ENCODE data around the gene GOLGA8B.

DNA sequence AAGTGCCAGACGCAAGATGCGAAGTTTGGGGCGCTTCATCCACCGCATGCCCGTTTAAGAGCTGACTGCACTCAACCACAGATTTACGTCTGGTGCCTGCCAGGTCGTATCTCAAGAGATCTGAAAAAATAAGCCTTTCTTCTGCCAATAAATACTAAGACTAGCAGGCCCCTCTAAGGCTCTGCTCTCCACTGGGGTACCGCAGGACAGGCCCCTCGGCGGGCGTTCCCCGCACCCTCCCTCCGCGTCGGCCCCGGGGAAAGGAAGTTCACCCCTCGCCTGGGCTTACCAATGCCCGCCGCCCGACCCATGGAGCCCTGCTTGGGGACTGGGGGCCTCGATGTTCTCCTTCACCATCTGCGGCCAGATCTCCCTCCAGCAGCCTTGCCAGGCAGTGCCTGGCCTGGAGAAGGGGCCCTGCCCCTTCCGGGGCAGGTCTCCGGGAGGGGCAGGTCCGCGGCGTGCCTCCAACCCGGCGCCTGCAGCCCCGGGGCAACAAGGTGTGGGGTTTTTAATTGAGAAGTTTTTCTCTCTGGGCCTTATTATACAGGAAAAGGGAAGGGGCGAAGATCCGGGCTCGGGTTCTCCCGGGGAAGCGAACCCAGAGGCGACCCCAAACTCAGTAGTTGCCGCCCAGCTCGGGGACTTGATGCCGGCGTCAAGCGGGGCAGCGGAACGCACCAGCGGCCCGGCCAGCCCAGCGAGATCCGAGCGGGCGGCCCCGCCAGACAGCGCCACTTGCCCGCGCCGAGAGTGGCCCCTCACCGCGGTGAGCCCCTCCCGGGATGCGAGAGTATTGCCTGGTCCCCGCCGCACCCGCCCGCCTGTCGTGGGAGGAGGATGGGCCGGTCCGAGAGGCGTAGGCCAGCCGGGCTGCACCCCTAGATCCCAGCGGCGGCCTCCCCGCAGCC lies 735 bp downstream of the GOLGA8B start:
- TF ChIP-seq TARDBP (IDR thresholded peaks at IDR 0.05) (no peak), SP1 (IDR thresholded peaks at IDR 0.05) (no peak)
